HG03097 (cell line): ENCODE data around the gene GTF2H1.
"Not testable (repeated sequence)": the region's sequence is repeated elsewhere in the genome, so short reads cannot be mapped to it uniquely, and the experiment has no call there.

Experiments
- ATAC-seq: cut with Tn5 transposase; IDR thresholded peaks from one replicate; pipeline ENCODE4 v1.9.1; 2021; ENCODE audit not compliant: unreplicated experiment, low FRiP score

Gene GTF2H1

DNA sequence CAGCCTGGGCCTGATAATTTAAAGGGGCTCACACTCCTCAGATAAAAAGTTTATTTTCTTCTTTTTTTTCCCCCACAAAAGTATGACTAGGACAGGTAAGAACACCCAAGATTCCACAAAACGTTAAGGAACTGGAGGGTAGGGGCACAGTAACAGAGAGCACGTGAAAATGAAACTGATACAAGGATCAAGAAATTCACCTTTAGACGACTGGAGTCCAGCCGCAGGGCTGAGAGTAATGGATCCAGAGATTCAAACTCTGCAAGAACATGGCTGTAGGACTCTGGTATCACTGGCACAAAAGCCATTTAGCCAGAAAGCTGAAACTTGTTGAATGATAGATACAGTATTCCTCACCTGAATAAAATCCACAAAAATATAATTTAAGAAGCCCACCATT lies 4.8 kb upstream of the GTF2H1 start:
- no peak for ATAC-seq

GRCh38 chr11:18319914-18320313 lies 2.5 kb upstream of the GTF2H1 start:
- no peak for ATAC-seq

GRCh38 chr11:18320617-18321016 lies 1.8 kb upstream of the GTF2H1 start:
- no peak for ATAC-seq

GRCh38 chr11:18321578-18321968 lies 794 bp upstream of the GTF2H1 start:
- ATAC-seq = peak; percentile 2

DNA sequence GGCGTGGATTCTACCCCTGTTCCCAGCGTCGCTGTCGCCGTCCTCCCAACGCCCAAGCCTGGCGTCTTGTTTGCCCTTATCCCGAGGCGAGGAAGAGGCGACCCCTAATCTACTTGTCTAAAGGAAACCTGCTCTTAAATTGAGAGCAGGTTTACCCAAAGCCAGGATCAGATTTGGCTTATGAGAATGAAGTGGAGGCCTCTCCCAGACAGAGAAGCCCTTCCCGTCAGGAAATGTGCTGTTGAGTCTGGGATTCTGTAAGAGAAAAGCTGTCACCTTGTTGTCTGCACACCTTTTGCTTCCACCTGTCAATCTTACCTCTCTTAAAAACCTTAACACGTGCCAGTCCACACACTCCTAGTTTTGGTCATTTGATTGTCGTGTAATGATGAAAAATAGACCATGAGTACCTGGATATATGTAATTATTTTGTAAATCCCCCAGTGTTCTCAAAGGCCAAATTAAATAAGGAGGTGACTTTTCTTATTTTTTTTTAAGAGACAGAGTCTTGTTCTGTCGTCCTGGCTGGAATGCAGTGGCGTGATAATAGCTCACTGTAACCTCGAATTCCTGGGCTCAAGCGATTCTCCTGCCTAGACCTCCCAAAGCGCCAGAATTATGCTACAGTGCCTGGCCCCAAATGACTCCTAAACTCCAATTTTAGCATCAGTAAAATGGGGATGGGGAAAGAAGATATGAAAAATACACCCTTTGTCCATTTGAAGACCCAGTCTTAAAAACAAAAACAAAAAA lies 627 bp downstream of the GTF2H1 start:
- ATAC-seq = no peak

GRCh38 chr11:18323881-18324280 lies 1.5 kb downstream of the GTF2H1 start:
- not testable (repeated sequence) for ATAC-seq

DNA sequence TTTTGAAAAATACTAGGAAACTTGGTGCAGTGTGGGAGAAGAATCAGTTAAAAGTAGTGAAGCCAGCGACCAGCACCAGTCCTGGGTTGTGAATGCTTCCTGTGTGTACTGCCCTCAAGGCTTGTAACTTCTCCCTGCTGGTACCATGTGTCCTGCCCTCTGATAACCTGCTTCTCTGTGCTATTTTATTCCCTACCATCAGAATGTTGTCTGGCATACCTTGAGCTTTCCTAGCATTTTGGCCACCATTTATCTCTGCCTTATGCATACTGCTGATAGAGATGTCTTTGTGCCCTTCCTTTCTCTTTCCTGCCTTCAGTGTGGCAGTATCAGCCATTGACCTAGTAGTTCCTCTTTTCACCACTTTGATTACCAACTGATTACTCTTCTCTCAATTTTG lies 2.0 kb downstream of the GTF2H1 start:
- ATAC-seq = no peak

DNA sequence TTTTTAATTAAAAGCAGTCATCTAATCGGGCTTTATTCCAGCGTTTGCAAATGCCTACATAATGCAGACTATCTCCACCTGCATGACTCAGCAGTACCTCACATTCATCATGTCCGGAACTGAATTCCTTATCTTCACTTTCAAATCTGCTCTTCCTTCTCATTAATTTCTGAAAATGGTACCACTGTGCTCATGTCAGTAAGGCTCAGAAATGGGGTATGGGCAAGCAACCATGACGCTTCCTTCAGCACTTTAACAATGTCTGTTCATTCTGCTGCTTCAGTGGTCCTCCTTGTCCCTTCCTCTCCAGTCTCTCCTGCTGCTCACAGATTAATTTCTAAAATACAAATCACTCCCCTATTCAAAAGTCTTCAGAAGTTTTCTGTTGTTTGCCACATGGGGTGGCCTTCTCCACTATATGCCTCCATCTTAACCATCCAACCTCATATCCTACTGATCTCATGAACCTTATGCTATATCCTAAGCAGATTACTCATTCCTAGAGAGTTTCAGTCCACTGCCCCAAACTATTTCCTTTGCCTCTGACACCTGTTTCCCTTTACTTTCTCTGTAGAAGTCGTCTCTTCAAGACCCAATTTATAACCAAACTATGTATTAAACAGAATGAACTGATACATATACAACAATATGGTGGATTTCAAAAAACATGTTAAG lies 7.0 kb downstream of the GTF2H1 start:
- ATAC-seq = peak; percentile 56

DNA sequence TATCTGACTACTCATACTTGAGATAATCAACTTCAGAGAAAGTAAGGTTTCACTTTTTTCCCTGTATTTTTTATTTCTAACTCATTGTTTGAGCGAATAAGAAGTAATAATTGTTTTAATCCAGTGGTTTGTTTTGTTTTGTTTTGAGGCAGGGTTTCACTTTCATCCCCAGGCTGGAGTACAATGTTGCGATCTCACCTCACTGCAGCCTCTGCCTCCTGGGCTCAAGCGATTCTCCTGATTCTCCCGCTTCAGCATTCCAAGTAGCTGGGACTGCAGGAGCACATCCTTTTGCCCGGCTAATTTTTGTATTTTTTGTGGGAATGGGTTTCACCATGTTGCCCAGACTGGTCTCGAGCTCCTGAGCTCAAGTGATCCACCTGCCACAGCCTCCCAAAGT lies 8.6 kb downstream of the GTF2H1 start:
- no peak for ATAC-seq

- no peak for ATAC-seq
Observed at GRCh38 chr11:18332302-18332701, 9.9 kb downstream of the GTF2H1 start.

- no peak for ATAC-seq
Observed at GRCh38 chr11:18332891-18333290, 10.5 kb downstream of the GTF2H1 start.

DNA sequence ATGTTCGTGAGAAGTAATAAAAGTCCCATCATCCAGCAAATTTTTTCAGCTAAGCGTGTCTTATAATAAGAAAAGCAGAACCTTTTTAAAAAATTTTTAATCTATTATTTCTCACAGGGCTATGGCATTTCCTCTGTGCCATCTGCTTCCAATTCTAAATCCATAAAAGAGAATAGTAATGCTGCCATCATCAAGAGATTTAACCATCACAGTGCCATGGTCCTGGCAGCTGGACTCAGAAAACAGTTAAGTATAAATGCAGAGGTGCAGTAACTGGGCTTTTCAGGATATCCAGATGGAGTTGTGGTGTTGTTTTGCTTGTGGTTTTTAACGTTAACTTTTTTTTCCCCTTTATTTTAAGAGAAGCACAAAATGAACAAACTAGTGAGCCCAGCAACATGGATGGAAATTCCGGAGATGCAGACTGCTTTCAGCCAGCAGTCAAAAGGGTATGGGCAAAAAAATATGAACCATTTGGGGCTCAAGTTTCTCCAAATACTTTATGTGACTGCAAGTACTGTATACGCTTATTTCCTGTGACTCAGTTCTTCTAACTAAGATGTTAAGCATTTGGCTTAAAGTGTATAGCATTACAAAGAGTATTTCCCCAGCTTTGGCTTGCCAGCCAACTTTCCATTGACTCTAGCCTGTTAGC lies 25.2 kb downstream of the GTF2H1 start:
- no peak for ATAC-seq

DNA sequence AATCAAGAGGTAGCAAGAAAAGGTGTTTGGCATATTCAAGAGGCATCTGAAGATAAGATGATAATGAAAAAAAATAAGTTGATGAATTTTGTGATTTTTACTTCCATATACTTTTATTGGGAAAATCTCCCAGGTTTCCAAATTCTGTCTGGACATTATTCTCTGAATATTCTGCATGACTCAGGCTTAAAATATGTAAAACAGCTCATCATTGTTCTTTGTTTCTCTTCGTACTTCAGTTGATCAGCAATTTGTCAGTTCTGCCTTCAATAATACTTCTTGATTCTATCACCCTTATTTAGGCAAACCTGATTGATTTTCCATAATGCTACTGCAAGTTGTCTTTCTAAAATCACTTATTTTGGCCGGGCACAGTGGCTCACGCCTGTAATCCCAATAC lies 30.2 kb downstream of the GTF2H1 start:
- ATAC-seq = no peak

GRCh38 chr11:18358646-18359045 lies 36.3 kb downstream of the GTF2H1 start:
- ATAC-seq = no peak

DNA sequence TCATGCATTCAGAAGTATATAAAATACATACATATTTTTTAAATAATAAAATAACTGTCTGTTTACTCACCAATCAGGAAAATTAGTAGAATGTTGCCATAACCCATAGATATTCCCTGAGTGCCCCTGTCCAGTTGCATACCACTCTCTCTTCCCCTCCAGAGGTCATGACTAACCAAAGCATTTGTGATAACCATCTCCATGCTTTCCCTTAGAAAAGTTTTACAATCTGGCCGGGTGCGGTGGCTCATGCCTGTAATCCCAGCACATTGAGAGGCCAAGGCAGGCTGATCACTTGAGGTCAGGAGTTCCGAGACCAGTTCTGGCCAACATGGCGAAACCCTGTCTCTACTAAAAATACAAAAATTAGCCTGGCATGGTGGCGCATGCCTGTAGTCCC lies 38.8 kb downstream of the GTF2H1 start:
- ATAC-seq = no peak

GRCh38 chr11:18364495-18365073 lies 42.2 kb downstream of the GTF2H1 start:
- no peak for ATAC-seq

DNA sequence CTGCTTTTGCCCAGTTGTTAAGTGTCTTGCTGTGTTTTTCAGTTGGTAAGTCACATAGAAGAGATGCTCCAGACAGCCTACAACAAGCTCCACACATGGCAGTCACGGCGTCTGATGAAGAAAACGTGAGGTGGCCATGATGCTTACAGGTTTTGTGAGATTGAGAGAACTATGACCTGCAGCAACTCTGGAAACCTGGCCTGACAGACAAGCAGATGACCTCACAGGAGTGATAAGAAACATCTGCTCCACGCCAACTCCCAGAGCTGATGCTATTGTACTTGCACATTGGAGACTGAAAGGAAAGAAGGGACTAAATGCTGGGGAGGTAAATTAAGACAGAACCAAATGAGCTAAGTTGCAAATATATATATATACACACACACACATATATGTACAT lies 43.4 kb downstream of the GTF2H1 start:
- ATAC-seq = no peak

- no peak for ATAC-seq
Observed at GRCh38 chr11:18366286-18366685, 43.9 kb downstream of the GTF2H1 start.

- no peak for ATAC-seq
Observed at GRCh38 chr11:18367431-18367830, 45.1 kb downstream of the GTF2H1 start.

DNA sequence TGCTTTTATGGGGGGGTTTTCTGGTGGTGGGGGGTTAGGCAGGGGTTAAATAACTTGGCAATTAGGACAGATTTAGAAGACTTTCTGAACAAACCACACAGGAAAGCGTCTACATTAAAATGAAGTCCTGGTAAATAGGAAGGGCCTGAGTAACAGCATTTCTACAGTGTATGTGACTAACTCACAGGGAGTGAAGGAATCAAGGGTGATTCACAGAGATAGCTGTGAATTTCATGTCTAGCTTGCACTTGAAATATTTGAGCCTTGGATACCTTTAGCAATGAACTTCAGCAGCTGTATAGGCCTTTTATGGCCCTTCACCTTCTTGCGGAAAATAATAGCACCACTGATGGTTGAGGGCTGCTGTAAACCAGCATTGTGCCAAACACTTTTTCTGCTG lies 45.9 kb downstream of the GTF2H1 start:
- ATAC-seq = no peak

GRCh38 chr11:18369398-18369797 lies 47.0 kb downstream of the GTF2H1 start:
- ATAC-seq = no peak
